K562 (cell line): ENCODE measurements around the gene BORCS5. TPM values are rescaled to one million over a fixed set of nuclear protein-coding genes. Genes with fewer than 3 reads are reported as not detected.

Experiments
- ATAC-seq: fragments of 200-7000 bp; cut with Tn5 transposase; 3 replicates; pipeline ENCODE4 v1.9.1; 2020; ENCODE audit warnings: moderate library complexity
- BruUV-seq: library from RNA; stranded (reverse); fragments of 400-500 nt; replicated peaks from 2 replicates; lab custom pipeline; 2021; lab: Mats Ljungman, UMichigan
- CTCF ChIA-PET: fragments of 300-600 bp; formaldehyde crosslinking; extraction: SDS; loops from one replicate; lab custom pipeline; 2021; ENCODE audit warnings: low intra/inter-chr PET ratio; lab: Yijun Ruan, JAX
- POLR2A ChIA-PET: fragments of 300-600, 350-650 bp; sonication (Branson Sonifier 250); formaldehyde crosslinking; extraction: SDS; loops from one replicate; lab custom pipeline; 2021; ENCODE audit warnings: antibody characterized with exemption, inconsistent platforms; lab: Yijun Ruan, JAX
- DNase-seq, 4 experiments: peaks; one replicate each; pipeline versions ENCODE4 v3.0.0 to v3.0.0-alpha.2; 2011 to 2018; ENCODE audit warnings: low spot score in 3 of 4, mixed read lengths in 3 of 4; ENCODE audit errors: extremely low read depth in 1 of 4
- FAIRE-seq: peaks from 2 replicates; lab custom pipeline; 2011; peaks lifted over from hg19 to GRCh38; lab: Jason Lieb, UNC
- H2AFZ ChIP-seq: 2 replicates; pipeline ENCODE4 v1.6.0; 2011; ENCODE audit warnings: low read depth, low read length, control low read depth, inconsistent platforms
- H3K27ac ChIP-seq: fragments of 200-600 bp; 3 replicates; pipeline ENCODE4 v1.8.0; 2011; ENCODE audit warnings: low read depth, mild to moderate bottlenecking, control low read depth, inconsistent platforms, low read length, moderate library complexity, mixed read lengths; ENCODE audit errors: extremely low read depth
- H3K27me3 ChIP-seq, 2 experiments: fragments of 300-600 bp in 1 of 2; 2 replicates in 1 of 2; 3 replicates in 1 of 2; pipeline versions ENCODE4 v1.6.0 to v1.8.0; 2011; ENCODE audit warnings: inconsistent platforms in 2 of 2, low read length in 2 of 2, mild to moderate bottlenecking in 1 of 2, mixed read lengths in 1 of 2, moderate library complexity in 1 of 2; ENCODE audit not compliant: control insufficient read depth in 2 of 2, insufficient read depth in 2 of 2
- H3K36me3 ChIP-seq: fragments of 300-600 bp; 3 replicates; pipeline ENCODE4 v1.8.0; 2011; ENCODE audit warnings: mild to moderate bottlenecking, low read length, inconsistent platforms; ENCODE audit not compliant: control insufficient read depth, insufficient read depth
- H3K4me1 ChIP-seq, 2 experiments: fragments of 200-600 bp in 1 of 2; replicated peaks in 1 of 2; 2 replicates in 1 of 2; 3 replicates in 1 of 2; pipeline versions ENCODE4 v1.5.1 to v1.8.0; 2011; ENCODE audit warnings: inconsistent platforms in 2 of 2, low read length in 2 of 2, mild to moderate bottlenecking in 1 of 2, mixed read lengths in 1 of 2, moderate library complexity in 1 of 2; ENCODE audit not compliant: control insufficient read depth in 2 of 2, insufficient read depth in 2 of 2
- H3K4me2 ChIP-seq: 2 replicates; pipeline ENCODE4 v1.6.1; 2011; ENCODE audit warnings: low read length, control low read depth, inconsistent platforms, mixed read lengths; ENCODE audit not compliant: insufficient read depth
- H3K4me3 ChIP-seq: fragments of 200-600 bp; sonication (generic), shearing (Covaris generic); 2 replicates; pipeline ENCODE4 v1.5.1; 2016; ENCODE audit warnings: control low read depth, inconsistent platforms
- H3K79me2 ChIP-seq: fragments of 200-600 bp; 3 replicates; pipeline ENCODE4 v1.8.0; 2011; ENCODE audit warnings: low read length, inconsistent platforms; ENCODE audit not compliant: control insufficient read depth, insufficient read depth
- H3K9ac ChIP-seq, 2 experiments: 2 replicates each; pipeline versions ENCODE4 v1.6.0 to v1.6.1; 2011; ENCODE audit warnings: low read depth in 2 of 2, low read length in 2 of 2, control low read depth in 1 of 2, inconsistent platforms in 1 of 2, mild to moderate bottlenecking in 1 of 2, mixed read lengths in 1 of 2; ENCODE audit not compliant: insufficient read depth in 1 of 2
- H3K9me1 ChIP-seq: one replicate; pipeline ENCODE4 v1.6.0; 2011; ENCODE audit warnings: inconsistent platforms, mild to moderate bottlenecking, low read length, moderate library complexity; ENCODE audit not compliant: control insufficient read depth, insufficient read depth
- H3K9me3 ChIP-seq: replicated peaks from 2 replicates; pipeline ENCODE4 v1.5.1; 2011; ENCODE audit warnings: low read depth, low read length, inconsistent platforms; ENCODE audit not compliant: control insufficient read depth, insufficient read depth
- H4K20me1 ChIP-seq: replicated peaks from 2 replicates; pipeline ENCODE4 v1.6.1; 2011; ENCODE audit warnings: low read length, inconsistent platforms, mixed read lengths; ENCODE audit not compliant: control insufficient read depth, insufficient read depth
- CHAMP1 ChIP-seq: fragments of 450-650 bp; IDR thresholded peaks from 2 replicates; pipeline ENCODE4 v1.6.1; 2016; ENCODE audit warnings: mild to moderate bottlenecking
- GATAD2A ChIP-seq: fragments of 450-650 bp; IDR thresholded peaks from 2 replicates; pipeline ENCODE4 v1.6.1; 2017
- ILK ChIP-seq: fragments of 450-650 bp; IDR thresholded peaks from 2 replicates; pipeline ENCODE4 v1.6.1; 2016; ENCODE audit warnings: missing genetic modification characterization, low read depth, mild to moderate bottlenecking, missing compliant biosample characterization, moderate library complexity, borderline replicate concordance
- JUND ChIP-seq, 2 experiments: IDR thresholded peaks; 2 replicates in 1 of 2; 3 replicates in 1 of 2; pipeline ENCODE4 v1.6.1; 2011; ENCODE audit warnings: borderline replicate concordance in 2 of 2, low read depth in 2 of 2, low read length in 2 of 2, improper control_type of control experiment in 1 of 2, missing biosample characterization in 1 of 2, missing genetic modification characterization in 1 of 2, missing genetic modification reagents in 1 of 2
- POLR2AphosphoS2 ChIP-seq: IDR thresholded peaks from 2 replicates; pipeline ENCODE4 v1.6.1; 2012; ENCODE audit warnings: low read length, improper control_type of control experiment
- RBBP5 ChIP-seq: fragments of 200-600 bp; sonication (generic); IDR thresholded peaks from 2 replicates; pipeline ENCODE4 v1.6.1; 2012; ENCODE audit warnings: borderline replicate concordance, mild to moderate bottlenecking, low read length, control low read depth, inconsistent platforms; ENCODE audit not compliant: insufficient read depth, poor library complexity, severe bottlenecking
- REST ChIP-seq, 2 experiments: fragments of 450-650 bp; formaldehyde crosslinking in 1 of 2; IDR thresholded peaks; 2 replicates each; pipeline versions ENCODE4 v1.4.0 to v1.6.1; 2014 to 2020; ENCODE audit warnings: mild to moderate bottlenecking in 2 of 2, borderline replicate concordance in 1 of 2, low read depth in 1 of 2
- ZBED1 ChIP-seq: IDR thresholded peaks from 2 replicates; pipeline ENCODE4 v1.6.1; 2014
- ZNF175 ChIP-seq: fragments of 200-800 bp; sonication (Bioruptor generic); IDR thresholded peaks from 2 replicates; pipeline ENCODE4 v1.6.1; 2016; ENCODE audit warnings: low read depth, mild to moderate bottlenecking, missing genetic modification characterization, missing compliant biosample characterization
- ZNF232 ChIP-seq: sonication (generic); formaldehyde crosslinking; IDR thresholded peaks from 2 replicates; pipeline ENCODE4 v1.8.0; 2022; ENCODE audit warnings: mild to moderate bottlenecking, missing genetic modification reagents
- WGBS: fragments of 100-300 bp; shearing (Covaris generic); methylation state at CpG from one replicate; pipeline ENCODE4 v1.1.6; 2016; ENCODE audit warnings: low coverage, mixed read lengths; ENCODE audit not compliant: insufficient coverage; ENCODE audit errors: missing lambda C conversion rate; 5-methylcytosine and 5-hydroxymethylcytosine counted together
- in situ Hi-C: fragments of 300-500 bp; cut with MboI; formaldehyde crosslinking; loops from 4 replicates; pipeline ENCODE4 v1.15.0; 2018; ENCODE audit warnings: inconsistent platforms, mixed read lengths
- intact Hi-C: fragments of 100-400 bp; cut with micrococcal nuclease; formaldehyde crosslinking; loops from 2 replicates; pipeline ENCODE4 v1.14.2; 2022
- polyA plus RNA-seq, 8 experiments: library from polyadenylated mRNA; depleted of rRNA in 4 of 8; stranded (reverse) in 5 of 8; unstranded in 3 of 8; fragments of >200 nt; fragmentation: Nextera tagmentation in 2 of 8; fragmentation: Illumina TruSeq in 1 of 8; extraction: Ambion mirVana in 2 of 8; extraction: Trizol in 1 of 8; gene quantifications; 2 replicates each; pipeline versions ENCODE4 v1.2.1 to v1.2.3, GENCODE V29; 2011 to 2014; ENCODE audit warnings: inconsistent platforms in 1 of 8, missing spikeins in 1 of 8
- total RNA-seq, 7 experiments: library from RNA; depleted of rRNA in 6 of 7; stranded (reverse); fragments of >200 nt in 6 of 7; fragmentation: Illumina TruSeq in 2 of 7; extraction: Trizol in 2 of 7; gene quantifications; 2 replicates each; pipeline versions ENCODE4 v1.2.1 to v1.2.3, GENCODE V29; 2011 to 2021; ENCODE audit warnings: low replicate concordance in 1 of 7

The BORCS5 gene
- total and polyA plus RNA-seq, 9 of the 15 experiments (the other 6 are each of a cell fraction or from before 2014, with no cell fraction given), result 0.31 to 12.4 (median 6.6) TPM

- no peak for FAIRE-seq
- CTCF ChIA-PET, result no interaction called here
- Histone ChIP-seq H3K9me3 (no peaks in the 10 kb centered on the region), H3K27ac (no peak overlapping the region), H3K4me1 (peaks cover 0 to 19% of the 10 kb centered on the region in 2 experiments; a peak in 3 of 5 replicates), H3K9me1 (no peaks in the 10 kb centered on the region), H2AFZ (no peak overlapping the region), H3K4me3 (no peak overlapping the region), H3K9ac (no peak overlapping the region), H3K4me2 (no peak overlapping the region), H3K36me3 (no peaks in the 10 kb centered on the region), H3K79me2 (no peaks in the 10 kb centered on the region), H3K27me3 (no peaks in the 10 kb centered on the region), H4K20me1 (0 out of 2 replicates have a peak, but pooled peaks cover 3% of the 10 kb centered on the region)
- DNase-seq, result no peak
- POLR2A ChIA-PET, result interaction anchor here (1.1 kb wide), 1 partner anchor 22 kb away, joined by 3 read pairs; no protein-coding TSS in a partner anchor
- in situ Hi-C loops (no loop called here), intact Hi-C loops (no loop called here)
- no peak for ATAC-seq
- BruUV-seq, result no TSS peak
- WGBS, result 88% methylated on average over 2 of the region's 4 CpGs
- TF ChIP-seq JUND (IDR thresholded peaks at IDR 0.05; ENCODE audit: borderline replicate concordance, low read depth, low read length) (no peak), JUND (tag; IDR thresholded peaks at IDR 0.05; ENCODE audit: borderline replicate concordance, low read depth, low read length) (no peak), GATAD2A (no peak), ZNF175 (CRISPR knock-in tag) (no peak), ZBED1 (no peak), REST (IDR thresholded peaks at IDR 0.05; ENCODE audit: borderline replicate concordance) (no peak), REST (CRISPR knock-in tag; IDR thresholded peaks at IDR 0.05; ENCODE audit: low read depth) (no peak), RBBP5 (no peak), POLR2AphosphoS2 (no peak), ZNF232 (CRISPR knock-in tag) (no peak), ILK (no peak), CHAMP1 (no peak)
These were observed 88.4 kb downstream of the BORCS5 start for GRCh38 chr12:12445165-12445881.
